Nephron (organoid): ENCODE data around the gene GPR26.

Experiments used
- H3K27ac Mint-ChIP-seq, 3 experiments: 2 replicates each; pipeline ENCODE4 v1.8.0; 2020; ENCODE audit warnings: mixed read lengths in 3 of 3, mild to moderate bottlenecking in 2 of 3, moderate library complexity in 1 of 3
- H3K27me3 Mint-ChIP-seq: 2 replicates; pipeline ENCODE4 v1.8.0; 2021; ENCODE audit warnings: low read depth, mild to moderate bottlenecking, moderate library complexity, mixed read lengths
- H3K36me3 Mint-ChIP-seq: 2 replicates; pipeline ENCODE4 v1.8.0; 2020; ENCODE audit warnings: low read depth, mixed read lengths
- H3K4me1 Mint-ChIP-seq: 2 replicates; pipeline ENCODE4 v1.8.0; 2020; ENCODE audit warnings: mixed read lengths
- H3K4me3 Mint-ChIP-seq, 3 experiments: 2 replicates each; pipeline ENCODE4 v1.8.0; 2020; ENCODE audit warnings: mild to moderate bottlenecking in 3 of 3, mixed read lengths in 3 of 3, moderate library complexity in 2 of 3
- H3K9me3 Mint-ChIP-seq: 2 replicates; pipeline ENCODE4 v1.8.0; 2020; ENCODE audit warnings: mixed read lengths
- CTCF ChIP-seq, 3 experiments: fragments of 200-600 bp; sonication (generic); IDR thresholded peaks; one replicate each; pipeline ENCODE4 v1.5.0; 2021; ENCODE audit warnings: antibody characterized with exemption in 3 of 3; ENCODE audit not compliant: unreplicated experiment in 3 of 3

The GPR26 gene

GRCh38 chr10:123635131-123635530, 31.0 kb upstream of the GPR26 start:
- no peaks in the 10 kb centered on the region for H3K4me1 Mint-ChIP-seq

GRCh38 chr10:123635745-123636144, 30.4 kb upstream of the GPR26 start:
- no peak overlapping the region for H3K4me3 Mint-ChIP-seq
- H3K36me3 Mint-ChIP-seq, result no peaks in the 10 kb centered on the region
- H3K27ac Mint-ChIP-seq, result no peak overlapping the region
- peaks cover 55% of the 10 kb centered on the region for H3K27me3 Mint-ChIP-seq
- H3K4me1 Mint-ChIP-seq, result no peaks in the 10 kb centered on the region
- H3K9me3 Mint-ChIP-seq, result no peaks in the 10 kb centered on the region
- TF ChIP-seq CTCF (IDR thresholded peaks at IDR 0.05; ENCODE audit: unreplicated experiment in 3 of 3), result no peak

More at GRCh38 chr10:123635131-123635530, 31.0 kb upstream of the GPR26 start:
- Mint-ChIP-seq H3K27me3 (peaks cover 51% of the 10 kb centered on the region), H3K9me3 (no peaks in the 10 kb centered on the region), H3K36me3 (no peaks in the 10 kb centered on the region), H3K27ac (no peak overlapping the region), H3K4me3 (no peak overlapping the region)
- TF ChIP-seq CTCF (IDR thresholded peaks at IDR 0.05; ENCODE audit: unreplicated experiment in 3 of 3), result no peak

GRCh38 chr10:123636598-123637325, 29.4 kb upstream of the GPR26 start:
- Mint-ChIP-seq H3K9me3 (no peaks in the 10 kb centered on the region), H3K4me1 (no peaks in the 10 kb centered on the region), H3K27ac (no peak overlapping the region), H3K36me3 (no peaks in the 10 kb centered on the region), H3K4me3 (no peak overlapping the region), H3K27me3 (peaks cover 60% of the 10 kb centered on the region)
- no peak for TF ChIP-seq CTCF (IDR thresholded peaks at IDR 0.05; ENCODE audit: unreplicated experiment in 3 of 3)

GRCh38 chr10:123637326-123637880, 28.8 kb upstream of the GPR26 start:
- H3K27ac Mint-ChIP-seq, result no peak overlapping the region
- H3K4me3 Mint-ChIP-seq, result no peak overlapping the region
- no peaks in the 10 kb centered on the region for H3K4me1 Mint-ChIP-seq
- no peaks in the 10 kb centered on the region for H3K9me3 Mint-ChIP-seq
- no peaks in the 10 kb centered on the region for H3K36me3 Mint-ChIP-seq
- H3K27me3 Mint-ChIP-seq, result peaks cover 63% of the 10 kb centered on the region
- TF ChIP-seq CTCF (IDR thresholded peaks at IDR 0.05; ENCODE audit: unreplicated experiment in 3 of 3), result no peak

GRCh38 chr10:123639131-123639530, 27.0 kb upstream of the GPR26 start:
- Mint-ChIP-seq H3K4me1 (no peaks in the 10 kb centered on the region), H3K9me3 (no peaks in the 10 kb centered on the region), H3K27ac (no peak overlapping the region), H3K4me3 (no peak overlapping the region), H3K36me3 (no peaks in the 10 kb centered on the region), H3K27me3 (peaks cover 58% of the 10 kb centered on the region)
- no peak for TF ChIP-seq CTCF (IDR thresholded peaks at IDR 0.05; ENCODE audit: unreplicated experiment in 3 of 3)
